ENCODE results near the gene C16orf87.

GRCh38 chr16:46793841-46794240, 37.1 kb downstream of the C16orf87 start:
- TF ChIP-seq CTCF (IDR thresholded peaks at IDR 0.05) (no peak), POLR2A (IDR thresholded peaks at IDR 0.05) (no peak)

Data from body of pancreas (tissue), 4 donors.